OCI-M2 (cell line): ENCODE data around the gene RHBDD3.

Experiments
- DNase-seq: peaks from one replicate; lab custom pipeline; 2025; ENCODE audit not compliant: unreplicated experiment; lab: John Stamatoyannopoulos, UW

Gene RHBDD3

DNA sequence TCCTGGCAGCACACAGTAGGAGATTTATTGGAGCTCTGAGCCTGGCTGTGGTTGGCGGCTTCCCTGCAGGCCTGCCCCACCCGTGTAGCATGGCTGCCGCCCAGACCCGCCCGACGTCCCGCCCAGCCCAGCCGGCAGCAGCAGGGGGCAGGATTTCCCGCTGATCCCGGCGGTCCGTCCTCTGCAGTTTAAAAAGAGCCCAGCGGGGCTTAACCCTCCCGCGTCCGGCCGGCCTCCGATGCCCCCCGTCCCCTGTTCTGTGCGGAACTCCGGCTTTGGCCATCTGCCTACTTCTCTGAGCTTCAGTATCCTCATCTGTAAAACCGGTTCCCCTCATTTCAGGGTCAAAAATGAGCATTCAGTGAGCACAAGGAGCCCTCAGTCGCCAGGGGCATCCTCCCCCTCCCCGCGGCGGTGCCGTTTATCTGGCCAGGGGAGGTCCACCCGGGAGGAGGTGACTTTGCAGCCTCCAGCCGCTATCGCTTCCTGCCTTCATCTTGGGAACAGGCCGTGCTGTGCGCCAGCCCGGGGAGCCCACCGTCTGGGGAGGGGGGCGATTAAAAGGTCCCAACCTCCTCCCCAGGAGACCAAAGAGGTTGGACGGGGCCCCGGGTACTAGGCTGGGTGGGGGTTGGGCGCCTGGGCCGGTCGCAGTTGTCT lies 38.5 kb upstream of the RHBDD3 start, which contains the start of gene GAS2L1:
Gene GAS2L1, plus strand, starts transcription at position 476 of the 660 bp plus-strand sequence. CDS start 1,456 bp downstream, outside the sequence.
- no peak for DNase-seq

GRCh38 chr22:29305836-29306174 lies 38.0 kb upstream of the RHBDD3 start:
- no peak for DNase-seq

DNA sequence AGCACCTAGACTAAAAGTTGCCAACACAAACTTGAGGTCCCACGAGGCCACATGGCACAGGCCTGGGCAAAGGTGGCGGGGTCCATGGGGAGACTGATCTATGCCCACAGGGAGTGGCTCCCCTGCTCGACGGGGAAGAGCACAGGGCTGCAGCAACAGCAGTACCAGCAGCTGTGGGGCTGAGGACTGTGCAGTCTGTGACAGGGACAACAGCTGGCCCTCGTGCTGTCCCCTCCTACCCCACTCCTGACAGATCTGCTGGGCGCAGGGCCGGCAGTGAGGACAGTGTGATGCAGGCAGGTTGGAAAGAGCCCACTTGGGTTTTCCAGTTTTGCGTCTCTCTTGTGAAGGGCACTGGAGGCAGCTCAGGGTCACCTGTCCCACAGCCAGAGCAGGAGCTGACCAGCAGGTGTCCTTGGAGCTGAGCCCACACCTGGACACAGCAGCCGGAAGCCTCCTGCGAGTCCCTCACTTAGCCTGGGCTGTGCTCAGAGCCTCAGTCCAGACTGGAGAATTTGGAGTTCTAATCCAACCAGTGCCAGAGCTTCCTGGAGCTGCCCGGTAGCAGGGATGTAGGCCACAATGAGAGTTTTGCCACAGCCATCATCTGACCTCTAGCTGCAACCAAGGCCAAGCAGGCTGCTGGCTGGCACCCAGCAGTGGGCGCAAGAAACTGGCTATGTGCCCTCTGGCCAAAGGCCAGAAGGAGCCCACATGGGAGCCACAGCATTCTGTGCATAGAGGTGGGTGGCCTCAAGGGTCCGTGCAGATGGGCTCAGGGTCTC lies 35.1 kb upstream of the RHBDD3 start:
- DNase-seq, result no peak

- DNase-seq, result no peak
These were observed 34.6 kb upstream of the RHBDD3 start for GRCh38 chr22:29302402-29302680.

- DNase-seq, result no peak
These were observed 34.1 kb upstream of the RHBDD3 start for GRCh38 chr22:29301716-29302401.

- DNase-seq, result no peak
These were observed 33.2 kb upstream of the RHBDD3 start for GRCh38 chr22:29300807-29301601.

- no peak for DNase-seq
These were observed 32.7 kb upstream of the RHBDD3 start for GRCh38 chr22:29300467-29300806.

- no peak for DNase-seq
These were observed 31.5 kb upstream of the RHBDD3 start for GRCh38 chr22:29299136-29299900.

- DNase-seq, result no peak
These were observed 30.9 kb upstream of the RHBDD3 start for GRCh38 chr22:29298641-29299040.

DNA sequence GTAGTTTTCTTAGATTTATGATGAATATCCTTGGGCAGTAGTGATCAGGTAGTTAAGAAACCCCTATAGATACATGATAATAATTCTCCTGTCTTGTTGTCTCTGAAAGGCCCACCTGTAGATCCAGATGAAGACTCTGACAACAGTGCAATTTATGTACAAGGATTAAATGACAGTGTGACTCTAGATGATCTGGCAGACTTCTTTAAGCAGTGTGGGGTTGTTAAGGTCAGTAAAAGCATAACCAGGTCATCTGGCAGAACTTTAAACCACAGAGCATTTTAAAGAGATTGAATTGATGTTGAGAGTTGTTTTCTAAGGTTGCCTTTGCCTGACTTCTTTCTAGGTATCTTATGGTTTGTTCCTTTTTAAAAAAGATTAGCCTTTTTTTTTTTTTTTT lies 24.6 kb upstream of the RHBDD3 start:
- DNase-seq, result no peak

GRCh38 chr22:29291215-29291614 lies 23.4 kb upstream of the RHBDD3 start:
- DNase-seq, result no peak

- DNase-seq, result no peak
These were observed 22.3 kb upstream of the RHBDD3 start for GRCh38 chr22:29290061-29290460.

- DNase-seq, result no peak
These were observed 21.1 kb upstream of the RHBDD3 start for GRCh38 chr22:29288837-29289236.

DNA sequence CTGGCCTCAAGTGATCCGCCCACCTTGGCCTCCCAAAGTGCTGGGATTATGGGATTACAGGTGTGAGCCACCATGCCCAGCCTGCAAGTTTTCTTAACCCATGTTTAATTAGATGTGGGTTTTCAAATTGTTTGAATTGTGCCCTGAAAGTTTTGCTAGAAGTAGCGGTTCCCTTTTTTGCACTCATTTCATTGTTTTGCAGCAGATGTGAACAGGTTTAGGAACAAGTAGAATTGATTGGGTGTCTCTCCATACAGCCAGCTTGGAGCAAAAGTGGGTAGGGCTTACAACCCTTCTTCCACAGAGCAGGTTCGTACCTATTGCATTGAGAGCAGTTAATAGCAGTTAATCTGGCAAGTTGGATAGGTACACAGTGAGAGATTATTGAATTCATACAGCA lies 16.4 kb upstream of the RHBDD3 start:
- DNase-seq, result no peak

DNA sequence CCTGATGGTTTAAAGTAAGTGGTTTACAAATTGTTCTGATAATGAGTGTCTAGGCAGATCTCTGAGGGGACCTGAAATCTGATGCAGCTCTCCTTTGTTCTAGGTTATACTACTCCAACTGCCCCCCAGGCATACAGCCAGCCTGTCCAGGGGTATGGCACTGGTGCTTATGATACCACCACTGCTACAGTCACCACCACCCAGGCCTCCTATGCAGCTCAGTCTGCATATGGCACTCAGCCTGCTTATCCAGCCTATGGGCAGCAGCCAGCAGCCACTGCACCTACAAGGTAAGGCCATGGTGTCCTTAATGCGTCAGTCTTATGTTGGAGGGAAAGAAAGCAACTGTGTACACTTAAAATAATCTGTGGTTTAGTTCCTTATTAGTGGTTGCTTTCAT lies 10.1 kb upstream of the RHBDD3 start:
- DNase-seq, result no peak

DNA sequence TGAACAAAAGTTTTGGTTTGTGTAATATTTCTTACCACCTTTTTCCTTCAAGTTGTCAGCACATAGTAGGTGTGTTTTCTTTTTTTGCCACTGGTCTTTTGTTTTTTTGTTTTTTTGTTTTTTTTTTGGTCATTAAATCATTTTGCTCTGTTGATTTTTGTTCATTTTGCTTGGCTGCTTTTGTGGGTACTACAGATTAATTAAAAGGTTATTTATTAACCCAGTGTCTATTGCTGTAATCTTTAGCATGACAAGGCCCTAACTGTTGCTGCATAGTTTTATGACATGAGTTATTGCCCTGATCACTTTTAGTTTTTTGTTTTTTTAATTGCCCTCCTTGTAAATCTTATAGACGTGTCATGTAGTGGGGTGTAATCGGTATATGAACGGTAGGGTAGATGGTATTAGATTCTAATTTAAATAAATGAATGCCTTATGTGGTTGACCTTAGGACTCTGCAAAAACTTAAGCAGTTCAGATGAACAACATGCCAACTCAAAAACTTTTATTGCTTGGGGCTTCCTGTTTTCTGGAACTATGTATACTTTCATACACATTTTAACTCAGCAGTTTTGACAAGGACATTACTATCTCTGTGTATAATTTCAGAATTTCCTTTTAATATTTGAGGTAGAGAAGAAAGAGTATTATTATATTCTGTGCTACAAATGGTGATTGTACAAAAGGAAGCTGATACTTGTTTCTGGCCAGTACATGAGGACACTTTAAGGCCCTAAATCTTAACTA lies 8.2 kb upstream of the RHBDD3 start:
- DNase-seq, result no peak

GRCh38 chr22:29275167-29275566 lies 7.4 kb upstream of the RHBDD3 start:
- DNase-seq, result no peak

DNA sequence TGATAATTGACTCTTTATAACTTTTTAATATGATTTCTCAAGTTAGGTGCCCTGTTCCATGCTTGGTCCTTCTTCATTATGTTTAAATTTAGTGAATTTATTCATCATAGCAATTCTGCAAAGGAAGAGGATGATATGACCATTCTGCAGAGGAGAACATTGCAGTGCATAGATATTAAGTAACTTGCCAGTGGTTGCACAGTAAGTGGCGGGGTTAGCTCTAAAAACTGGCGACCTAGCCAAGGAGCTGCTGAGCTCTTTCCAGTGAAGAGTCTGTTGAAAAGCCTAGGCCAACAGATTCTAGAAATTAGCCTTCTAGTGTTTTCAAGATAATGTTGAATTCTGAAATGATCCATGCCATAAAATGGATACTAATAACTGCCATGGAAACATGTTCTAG lies 4.8 kb upstream of the RHBDD3 start:
- DNase-seq, result no peak

- DNase-seq, result no peak
These were observed 2.9 kb upstream of the RHBDD3 start for GRCh38 chr22:29270475-29271271.
